NB4 (cell line): ENCODE results near the gene MRPL41.
A peak's percentile ranks its signal among the peaks of the same experiment; 100 is the strongest.
"Not testable (repeated sequence)": the region's sequence is repeated elsewhere in the genome, so short reads cannot be mapped to it uniquely, and the experiment has no call there.

Source experiments
- DNase-seq: peaks from one replicate; pipeline ENCODE4 v3.0.0; 2010; ENCODE audit warnings: low read depth
- H3K4me3 ChIP-seq: one replicate; pipeline ENCODE4 v1.5.1; 2011; ENCODE audit warnings: mild to moderate bottlenecking, low read depth, low read length, moderate library complexity
- MYC ChIP-seq: IDR thresholded peaks from 2 replicates; pipeline ENCODE4 v1.6.1; 2011; ENCODE audit warnings: low read depth, low read length
- POLR2A ChIP-seq: IDR thresholded peaks from 2 replicates; pipeline ENCODE4 v1.6.1; 2011; ENCODE audit warnings: mild to moderate bottlenecking; ENCODE audit not compliant: insufficient read length; ENCODE audit errors: extremely low read depth
- TF ChIP-seq, protein P1 (sequence below): IDR thresholded peaks from 2 replicates; pipeline ENCODE4 v1.6.1; 2011; ENCODE audit warnings: low read depth, low read length
- TF ChIP-seq, protein P2 (sequence below): IDR thresholded peaks from one replicate; pipeline ENCODE4 v1.5.1; 2012; ENCODE audit warnings: low read depth, low read length

The MRPL41 gene

GRCh38 chr9:137516144-137516917 is 35.3 kb upstream of the MRPL41 start:
- H3K4me3 ChIP-seq, result no peak overlapping the region
- no peak for DNase-seq
- TF ChIP-seq MYC, result no peak
- TF ChIP-seq, protein P1, sequence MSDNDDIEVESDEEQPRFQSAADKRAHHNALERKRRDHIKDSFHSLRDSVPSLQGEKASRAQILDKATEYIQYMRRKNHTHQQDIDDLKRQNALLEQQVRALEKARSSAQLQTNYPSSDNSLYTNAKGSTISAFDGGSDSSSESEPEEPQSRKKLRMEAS, result no peak
- TF ChIP-seq POLR2A, result no peak
- TF ChIP-seq, protein P2, sequence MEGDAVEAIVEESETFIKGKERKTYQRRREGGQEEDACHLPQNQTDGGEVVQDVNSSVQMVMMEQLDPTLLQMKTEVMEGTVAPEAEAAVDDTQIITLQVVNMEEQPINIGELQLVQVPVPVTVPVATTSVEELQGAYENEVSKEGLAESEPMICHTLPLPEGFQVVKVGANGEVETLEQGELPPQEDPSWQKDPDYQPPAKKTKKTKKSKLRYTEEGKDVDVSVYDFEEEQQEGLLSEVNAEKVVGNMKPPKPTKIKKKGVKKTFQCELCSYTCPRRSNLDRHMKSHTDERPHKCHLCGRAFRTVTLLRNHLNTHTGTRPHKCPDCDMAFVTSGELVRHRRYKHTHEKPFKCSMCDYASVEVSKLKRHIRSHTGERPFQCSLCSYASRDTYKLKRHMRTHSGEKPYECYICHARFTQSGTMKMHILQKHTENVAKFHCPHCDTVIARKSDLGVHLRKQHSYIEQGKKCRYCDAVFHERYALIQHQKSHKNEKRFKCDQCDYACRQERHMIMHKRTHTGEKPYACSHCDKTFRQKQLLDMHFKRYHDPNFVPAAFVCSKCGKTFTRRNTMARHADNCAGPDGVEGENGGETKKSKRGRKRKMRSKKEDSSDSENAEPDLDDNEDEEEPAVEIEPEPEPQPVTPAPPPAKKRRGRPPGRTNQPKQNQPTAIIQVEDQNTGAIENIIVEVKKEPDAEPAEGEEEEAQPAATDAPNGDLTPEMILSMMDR, result no peak

DNA sequence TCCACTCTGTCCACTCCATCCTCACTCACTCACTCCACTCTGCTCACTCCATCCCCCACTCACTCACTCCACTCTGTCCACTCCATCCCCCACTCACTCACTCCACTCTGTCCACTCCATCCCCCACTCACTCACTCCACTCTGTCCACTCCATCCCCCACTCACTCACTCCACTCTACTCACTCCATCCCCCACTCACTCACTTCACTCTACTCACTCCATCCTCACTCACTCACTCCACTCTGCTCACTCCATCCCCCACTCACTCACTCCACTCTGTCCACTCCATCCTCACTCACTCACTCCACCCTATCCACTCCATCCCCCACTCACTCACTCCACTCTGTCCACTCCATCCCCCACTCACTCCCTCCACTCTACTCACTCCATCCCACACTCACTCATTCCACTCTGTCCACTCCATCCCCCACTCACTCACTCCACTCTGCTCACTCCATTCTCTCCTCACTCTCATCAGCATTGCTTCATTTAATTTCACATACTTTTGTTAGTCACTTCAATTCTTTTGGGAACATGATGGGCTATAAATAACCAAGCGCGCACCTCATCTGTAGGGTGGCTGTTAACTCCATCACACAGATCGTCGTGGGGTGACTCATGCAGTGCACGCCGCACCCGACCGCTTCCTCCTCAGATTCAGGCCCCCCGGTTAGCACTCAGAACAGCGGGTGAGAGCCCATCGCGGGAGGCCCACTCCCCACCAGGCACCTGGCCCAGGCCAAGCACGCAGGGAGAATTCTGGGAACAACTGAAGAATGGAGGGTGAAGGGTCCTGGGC is 32.8 kb upstream of the MRPL41 start:
- peak; percentile 83 for DNase-seq
- not testable (repeated sequence) for H3K4me3 ChIP-seq

DNA sequence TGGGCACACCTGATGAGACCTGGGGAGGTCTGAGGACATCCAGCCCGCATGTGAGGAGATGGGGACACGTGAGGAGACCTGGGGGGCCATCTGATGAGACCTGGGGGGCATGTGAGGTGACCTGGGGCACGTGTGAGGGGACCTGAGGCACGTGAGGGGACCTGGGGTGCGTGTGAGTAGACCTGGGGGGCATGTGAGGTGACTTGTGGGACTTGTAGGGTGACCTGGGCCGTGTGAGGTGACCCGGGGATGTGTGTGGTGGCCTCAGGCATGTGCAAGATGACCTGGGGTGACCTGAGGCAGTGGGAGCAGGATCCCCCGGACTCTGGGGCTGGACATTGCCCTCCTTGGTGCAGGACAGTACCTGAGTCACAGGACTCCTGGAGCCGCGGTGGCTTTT is 32.1 kb upstream of the MRPL41 start:
- H3K4me3 ChIP-seq, result no peak overlapping the region
- no peak for TF ChIP-seq MYC
- TF ChIP-seq, protein P2, result no peak
- TF ChIP-seq, protein P1, result no peak
- TF ChIP-seq POLR2A, result no peak
- DNase-seq, result no peak

GRCh38 chr9:137520614-137521404 is 30.9 kb upstream of the MRPL41 start:
- DNase-seq, result no peak
- TF ChIP-seq, protein P2, result no peak
- TF ChIP-seq, protein P1, result no peak
- no peak for TF ChIP-seq POLR2A
- no peak for TF ChIP-seq MYC
- no peak overlapping the region for H3K4me3 ChIP-seq

GRCh38 chr9:137521405-137521985 is 30.2 kb upstream of the MRPL41 start:
- TF ChIP-seq, protein P1, result no peak
- TF ChIP-seq MYC (no peak), POLR2A (no peak)
- TF ChIP-seq, protein P2, result no peak
- DNase-seq, result no peak
- no peak overlapping the region for H3K4me3 ChIP-seq
